SH-SY5Y (cell line): ENCODE data around the gene PLSCR3.

Experiments
- GATA2 ChIP-seq: IDR thresholded peaks from 2 replicates; pipeline ENCODE4 v1.6.1; 2011; ENCODE audit warnings: mild to moderate bottlenecking, low read depth, low read length
- GATA3 ChIP-seq: IDR thresholded peaks from 2 replicates; pipeline ENCODE4 v1.6.1; 2011; ENCODE audit warnings: low read depth, mild to moderate bottlenecking, low read length, moderate library complexity

DNA sequence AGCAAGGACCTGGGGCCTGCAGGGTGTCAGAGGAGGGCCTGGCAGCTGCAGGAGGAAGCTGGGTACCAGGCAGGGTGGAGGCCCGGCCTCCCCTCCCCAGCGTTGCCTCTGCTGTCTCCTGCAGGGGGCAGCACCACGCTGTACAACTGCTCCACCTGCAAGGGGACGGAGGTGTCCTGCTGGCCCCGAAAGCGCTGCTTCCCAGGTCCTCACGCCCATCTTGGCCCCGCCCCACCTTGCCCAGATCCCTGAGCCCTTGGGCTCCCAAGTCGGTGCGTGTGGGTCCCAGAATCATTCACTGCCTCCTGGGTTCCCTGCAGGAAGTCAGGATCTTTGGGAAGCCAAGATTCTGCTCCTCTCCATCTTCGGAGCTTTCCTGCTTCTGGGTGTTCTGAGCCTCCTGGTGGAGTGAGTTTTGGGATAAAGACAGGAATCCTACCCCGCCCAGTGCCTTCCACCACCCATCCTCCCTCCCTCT is 38.2 kb downstream of the PLSCR3 start:
- no peak for TF ChIP-seq GATA3
- TF ChIP-seq GATA2: no peak
